GM12874 (cell line): Measurements from ENCODE around the gene QRSL1.

Source experiments
- CTCF ChIP-seq: IDR thresholded peaks from 2 replicates; pipeline ENCODE4 v1.5.1; 2011; ENCODE audit warnings: low read depth, mild to moderate bottlenecking, control low read depth, low read length, moderate library complexity; ENCODE audit not compliant: insufficient read depth

QRSL1 gene

DNA sequence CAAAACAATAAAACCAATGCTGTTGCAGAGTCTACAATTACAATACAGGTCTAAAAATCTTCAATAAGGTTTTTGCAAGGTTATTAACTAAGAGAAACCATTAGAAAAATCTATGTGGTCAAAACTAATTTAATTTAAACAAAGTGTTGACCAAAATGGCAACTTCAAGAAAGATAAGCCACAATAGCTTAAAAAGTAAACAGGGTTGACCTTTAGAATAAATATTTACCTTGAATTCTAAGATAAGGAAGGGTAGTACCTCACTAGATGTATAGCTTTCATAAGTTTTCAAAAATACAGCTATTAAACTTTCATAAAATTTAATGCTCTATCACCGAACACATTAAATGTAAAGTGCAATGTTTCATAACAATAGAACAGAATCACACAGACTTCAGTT lies 11.5 kb upstream of the QRSL1 start:
- TF ChIP-seq CTCF = no peak

DNA sequence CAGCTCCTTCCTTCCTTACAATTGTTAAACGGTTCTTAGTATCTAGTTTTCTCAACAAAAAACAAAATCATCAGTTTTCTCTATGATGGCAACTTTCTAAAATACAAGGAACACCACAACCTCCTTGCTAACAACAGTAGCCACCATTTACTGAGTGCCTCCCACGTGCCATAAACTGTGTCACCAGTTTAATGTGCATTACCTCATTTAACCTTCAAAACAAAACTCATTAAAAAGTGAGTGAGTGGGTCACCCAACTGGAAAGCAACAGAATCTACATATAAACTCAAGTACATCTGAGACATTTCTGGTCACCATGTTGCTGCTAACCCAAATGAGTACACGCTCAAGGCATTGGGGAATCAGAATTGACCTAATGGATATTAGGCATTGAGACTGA lies 11.1 kb upstream of the QRSL1 start:
- no peak for TF ChIP-seq CTCF

- TF ChIP-seq CTCF = no peak
Measured at GRCh38 chr6:106619223-106619622, 10.2 kb upstream of the QRSL1 start.

- TF ChIP-seq CTCF = no peak
Measured at GRCh38 chr6:106620931-106621672, 8.3 kb upstream of the QRSL1 start.

DNA sequence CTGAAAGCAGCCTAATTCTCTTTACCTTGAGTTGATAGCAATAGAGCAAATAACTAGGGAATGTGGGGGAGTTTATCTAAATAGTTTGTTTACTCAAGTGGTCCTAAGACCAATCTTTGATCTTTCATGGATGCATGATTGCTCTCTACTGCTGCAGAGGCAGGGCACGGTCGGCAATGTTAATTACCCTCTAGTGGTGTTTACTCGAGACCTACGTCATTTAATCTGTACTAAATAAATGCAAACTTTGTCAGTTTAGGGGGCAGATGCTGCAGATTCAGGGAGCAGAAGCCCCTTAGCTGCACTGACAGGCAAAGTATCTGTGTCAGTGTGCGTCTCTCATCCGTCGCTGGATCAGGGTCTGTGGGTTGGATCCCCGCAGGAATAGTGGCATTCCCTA lies 7.0 kb upstream of the QRSL1 start:
- no peak for TF ChIP-seq CTCF

- no peak for TF ChIP-seq CTCF
Measured at GRCh38 chr6:106623039-106623438, 6.3 kb upstream of the QRSL1 start.

DNA sequence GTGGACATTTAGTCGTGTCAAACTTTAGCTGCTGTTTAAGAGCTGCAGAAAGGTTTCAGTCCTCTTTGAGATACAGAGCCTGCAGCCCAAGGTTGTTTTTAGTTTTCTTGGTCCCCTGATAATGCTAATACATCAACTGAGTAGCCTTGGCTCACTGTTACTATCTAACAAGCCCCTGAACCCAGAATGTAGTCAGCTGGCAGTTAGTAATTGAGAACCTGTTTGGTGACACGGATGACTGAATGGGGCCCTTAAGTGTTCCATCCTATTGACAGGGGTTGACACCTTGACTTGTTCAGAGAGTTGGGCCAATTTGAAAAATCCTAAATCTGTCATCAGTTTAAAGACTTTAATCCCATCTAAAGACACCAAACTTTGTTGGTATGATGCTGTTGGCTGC lies 2.9 kb upstream of the QRSL1 start:
- no peak for TF ChIP-seq CTCF
